Mesenchymal stem cell (in vitro differentiated cells and primary cell): ENCODE data around the gene LRIT1.

Source experiments
- DNase-seq: peaks from one replicate; pipeline ENCODE4 v3.0.0-alpha.2; 2013
- H2AFZ ChIP-seq: one replicate; pipeline ENCODE4 v1.6.1; 2013; ENCODE audit warnings: low read depth, mild to moderate bottlenecking, control low read depth, inconsistent platforms, low read length, moderate library complexity
- H2AK5ac ChIP-seq: 2 replicates; pipeline ENCODE4 v1.6.1; 2013; ENCODE audit warnings: low read length, moderate library complexity, mild to moderate bottlenecking, inconsistent platforms; ENCODE audit not compliant: severe bottlenecking
- H2BK120ac ChIP-seq: one replicate; pipeline ENCODE4 v1.6.1; 2013; ENCODE audit warnings: low read depth, mild to moderate bottlenecking, inconsistent platforms, low read length, moderate library complexity
- H2BK12ac ChIP-seq, 2 experiments: one replicate each; pipeline ENCODE4 v1.6.1; 2013; ENCODE audit warnings: inconsistent platforms in 2 of 2, low read length in 2 of 2, mild to moderate bottlenecking in 2 of 2, moderate library complexity in 2 of 2, control low read depth in 1 of 2
- H2BK15ac ChIP-seq: one replicate; pipeline ENCODE4 v1.6.1; 2013; ENCODE audit warnings: mild to moderate bottlenecking, low read depth, inconsistent platforms; ENCODE audit not compliant: poor library complexity, severe bottlenecking
- H2BK5ac ChIP-seq: 2 replicates; pipeline ENCODE4 v1.6.1; 2013; ENCODE audit warnings: low read depth, mild to moderate bottlenecking, low read length, control low read depth, inconsistent platforms; ENCODE audit not compliant: poor library complexity, severe bottlenecking
- H3K14ac ChIP-seq, 2 experiments: one replicate each; pipeline ENCODE4 v1.6.1; 2013; ENCODE audit warnings: inconsistent platforms in 2 of 2, low read length in 2 of 2, control low read depth in 1 of 2, mild to moderate bottlenecking in 1 of 2, moderate library complexity in 1 of 2
- H3K18ac ChIP-seq, 2 experiments: one replicate each; pipeline ENCODE4 v1.6.1; 2013; ENCODE audit warnings: inconsistent platforms in 2 of 2, low read length in 2 of 2, control low read depth in 1 of 2, low read depth in 1 of 2, mild to moderate bottlenecking in 1 of 2
- H3K23ac ChIP-seq, 2 experiments: one replicate each; pipeline ENCODE4 v1.6.1; 2013; ENCODE audit warnings: inconsistent platforms in 2 of 2, low read length in 2 of 2, mild to moderate bottlenecking in 2 of 2, moderate library complexity in 2 of 2, control low read depth in 1 of 2
- H3K27ac ChIP-seq: 2 replicates; pipeline ENCODE4 v1.5.1; 2013; ENCODE audit warnings: mild to moderate bottlenecking, moderate library complexity, low read length, control low read depth, inconsistent platforms; ENCODE audit not compliant: poor library complexity, severe bottlenecking
- H3K27me3 ChIP-seq, 2 experiments: 2 replicates each; pipeline versions ENCODE4 v1.6.1 to v1.7.0; 2013; ENCODE audit warnings: low read length in 2 of 2, mild to moderate bottlenecking in 2 of 2, moderate library complexity in 2 of 2, control low read depth in 1 of 2, inconsistent platforms in 1 of 2; ENCODE audit not compliant: control insufficient read depth in 1 of 2, insufficient read depth in 1 of 2
- H3K36me3 ChIP-seq, 2 experiments: 2 replicates each; pipeline versions ENCODE4 v1.6.1 to v1.7.0; 2013; ENCODE audit warnings: low read length in 2 of 2, control low read depth in 1 of 2, inconsistent platforms in 1 of 2, low read depth in 1 of 2, mild to moderate bottlenecking in 1 of 2; ENCODE audit not compliant: insufficient read depth in 2 of 2, control insufficient read depth in 1 of 2
- H3K4ac ChIP-seq, 2 experiments: one replicate each; pipeline ENCODE4 v1.6.1; 2013; ENCODE audit warnings: inconsistent platforms in 2 of 2, low read length in 2 of 2, mild to moderate bottlenecking in 2 of 2, moderate library complexity in 2 of 2, control low read depth in 1 of 2, low read depth in 1 of 2
- H3K4me1 ChIP-seq: 2 replicates; pipeline ENCODE4 v1.6.1; 2013; ENCODE audit warnings: low read depth, low read length, control low read depth; ENCODE audit not compliant: control insufficient read depth, insufficient read depth
- H3K4me2 ChIP-seq: 2 replicates; pipeline ENCODE4 v1.6.1; 2013; ENCODE audit warnings: low read length, mild to moderate bottlenecking, inconsistent platforms; ENCODE audit not compliant: poor library complexity, severe bottlenecking
- H3K4me3 ChIP-seq, 2 experiments: 2 replicates each; pipeline versions ENCODE4 v1.5.1 to v1.7.0; 2013; ENCODE audit warnings: low read length in 2 of 2, mild to moderate bottlenecking in 2 of 2, control low read depth in 1 of 2, low read depth in 1 of 2; ENCODE audit not compliant: insufficient read depth in 1 of 2
- H3K79me1 ChIP-seq: replicated peaks from 2 replicates; pipeline ENCODE4 v1.6.1; 2013; ENCODE audit warnings: mild to moderate bottlenecking, control low read depth, low read length, inconsistent platforms; ENCODE audit not compliant: poor library complexity, severe bottlenecking
- H3K9ac ChIP-seq: 2 replicates; pipeline ENCODE4 v1.7.0; 2013; ENCODE audit warnings: mild to moderate bottlenecking, low read length, moderate library complexity
- H3K9me3 ChIP-seq: 2 replicates; pipeline ENCODE4 v1.7.0; 2013; ENCODE audit warnings: mild to moderate bottlenecking, low read length; ENCODE audit not compliant: control insufficient read depth
- H4K8ac ChIP-seq: one replicate; pipeline ENCODE4 v1.6.1; 2013; ENCODE audit warnings: inconsistent platforms, mild to moderate bottlenecking, low read length, moderate library complexity
- H4K91ac ChIP-seq: one replicate; pipeline ENCODE4 v1.6.1; 2013; ENCODE audit warnings: mild to moderate bottlenecking, low read length, inconsistent platforms
- WGBS: methylation state at CpG from one replicate; pipeline ENCODE4 v1.1.7; 2013; ENCODE audit warnings: mixed read lengths; 5-methylcytosine and 5-hydroxymethylcytosine counted together

The LRIT1 gene

DNA sequence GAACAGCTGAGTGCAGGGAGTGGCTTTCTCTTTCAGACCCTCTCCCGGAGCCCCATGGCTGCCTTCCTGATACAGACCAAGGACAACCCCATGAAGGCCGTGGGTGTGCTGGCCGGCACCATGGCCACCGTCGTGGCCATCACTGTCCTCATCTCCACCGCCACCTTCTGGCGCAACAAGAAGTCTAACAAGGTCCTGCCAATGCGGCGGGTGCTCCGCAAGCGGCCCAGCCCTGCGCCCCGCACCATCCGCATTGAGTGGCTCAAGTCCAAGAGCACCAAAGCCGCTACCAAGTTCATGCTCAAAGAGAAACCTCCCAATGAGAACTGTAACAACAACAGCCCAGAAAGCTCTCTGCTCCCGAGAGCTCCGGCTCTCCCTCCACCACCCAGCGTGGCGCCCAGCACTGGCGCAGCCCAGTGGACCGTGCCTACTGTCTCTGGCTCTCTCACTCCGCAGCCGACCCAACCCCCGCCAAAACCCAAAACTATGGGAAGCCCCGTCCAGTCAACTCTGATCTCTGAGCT lies 27.2 kb downstream of the LRIT1 start:
- Histone ChIP-seq H4K91ac (no peak overlapping the region), H3K4me2 (no peak overlapping the region), H2BK5ac (no peak overlapping the region), H2BK12ac (no peak overlapping the region), H3K79me1 (no peaks in the 10 kb centered on the region), H3K9ac (no peak overlapping the region), H3K27ac (no peak overlapping the region), H3K4me3 (no peak overlapping the region), H3K36me3 (no peaks in the 10 kb centered on the region), H3K14ac (no peak overlapping the region), H3K4me1 (no peaks in the 10 kb centered on the region), H3K23ac (no peak overlapping the region), H3K27me3 (peaks cover 0 to 38% of the 10 kb centered on the region in 2 experiments), H2AFZ (no peak overlapping the region), H2BK120ac (no peak overlapping the region), H3K18ac (no peak overlapping the region), H3K9me3 (peaks cover 2% of the 10 kb centered on the region), H2BK15ac (no peak overlapping the region), H4K8ac (no peak overlapping the region), H3K4ac (no peak overlapping the region), H2AK5ac (no peak overlapping the region)
- 92% methylated on average over 25 of the region's 25 CpGs for WGBS
- no peak for DNase-seq

DNA sequence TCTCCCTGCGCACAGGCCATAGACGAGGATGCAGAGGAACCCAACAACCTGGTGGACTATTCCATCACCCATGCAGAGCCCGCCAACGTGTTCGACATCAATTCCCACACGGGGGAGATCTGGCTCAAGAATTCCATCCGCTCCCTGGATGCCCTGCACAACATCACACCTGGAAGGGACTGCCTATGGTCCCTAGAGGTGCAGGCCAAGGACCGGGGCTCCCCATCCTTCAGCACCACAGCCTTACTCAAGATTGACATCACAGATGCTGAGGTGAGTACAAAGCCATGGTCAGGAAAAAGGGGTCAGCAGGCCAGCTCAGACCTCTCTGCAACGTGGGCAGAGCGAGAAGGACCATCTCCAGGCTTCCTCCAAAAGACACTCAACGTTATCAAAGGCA lies 28.3 kb downstream of the LRIT1 start:
- Histone ChIP-seq H3K4ac (no peak overlapping the region), H3K9ac (no peak overlapping the region), H3K23ac (no peak overlapping the region), H2BK15ac (no peak overlapping the region), H2BK120ac (no peak overlapping the region), H3K18ac (no peak overlapping the region), H4K8ac (no peak overlapping the region), H3K4me2 (no peak overlapping the region), H3K36me3 (no peaks in the 10 kb centered on the region), H2AK5ac (no peak overlapping the region), H2BK5ac (no peak overlapping the region), H3K9me3 (no peaks in the 10 kb centered on the region), H2AFZ (no peak overlapping the region), H2BK12ac (no peak overlapping the region), H3K4me3 (no peak overlapping the region), H3K4me1 (no peaks in the 10 kb centered on the region), H4K91ac (no peak overlapping the region), H3K27me3 (peaks cover 0 to 45% of the 10 kb centered on the region in 2 experiments), H3K27ac (no peak overlapping the region), H3K14ac (no peak overlapping the region), H3K79me1 (no peaks in the 10 kb centered on the region)
- no peak for DNase-seq
- WGBS: 86% methylated on average over 11 of the region's 11 CpGs

- H3K4ac ChIP-seq: no peak overlapping the region
- no peak overlapping the region for H4K8ac ChIP-seq
- no peak overlapping the region for H2AFZ ChIP-seq
- no peak overlapping the region for H3K4me2 ChIP-seq
- WGBS: 68% methylated on average over 4 of the region's 5 CpGs
- no peak overlapping the region for H4K91ac ChIP-seq
- H3K23ac ChIP-seq: no peak overlapping the region
- H3K4me1 ChIP-seq: no peaks in the 10 kb centered on the region
- no peaks in the 10 kb centered on the region for H3K79me1 ChIP-seq
- no peak overlapping the region for H3K18ac ChIP-seq
- H2BK15ac ChIP-seq: no peak overlapping the region
- peaks cover 0 to 52% of the 10 kb centered on the region in 2 experiments for H3K27me3 ChIP-seq
- no peak overlapping the region for H2AK5ac ChIP-seq
- no peak overlapping the region for H3K4me3 ChIP-seq
- H2BK120ac ChIP-seq: no peak overlapping the region
- H3K14ac ChIP-seq: no peak overlapping the region
- no peaks in the 10 kb centered on the region for H3K36me3 ChIP-seq
- H3K27ac ChIP-seq: no peak overlapping the region
- H3K9ac ChIP-seq: no peak overlapping the region
- H2BK5ac ChIP-seq: no peak overlapping the region
- no peaks in the 10 kb centered on the region for H3K9me3 ChIP-seq
- DNase-seq: no peak
- H2BK12ac ChIP-seq: no peak overlapping the region
Observed at GRCh38 chr10:84212014-84212413, 29.3 kb downstream of the LRIT1 start.

DNA sequence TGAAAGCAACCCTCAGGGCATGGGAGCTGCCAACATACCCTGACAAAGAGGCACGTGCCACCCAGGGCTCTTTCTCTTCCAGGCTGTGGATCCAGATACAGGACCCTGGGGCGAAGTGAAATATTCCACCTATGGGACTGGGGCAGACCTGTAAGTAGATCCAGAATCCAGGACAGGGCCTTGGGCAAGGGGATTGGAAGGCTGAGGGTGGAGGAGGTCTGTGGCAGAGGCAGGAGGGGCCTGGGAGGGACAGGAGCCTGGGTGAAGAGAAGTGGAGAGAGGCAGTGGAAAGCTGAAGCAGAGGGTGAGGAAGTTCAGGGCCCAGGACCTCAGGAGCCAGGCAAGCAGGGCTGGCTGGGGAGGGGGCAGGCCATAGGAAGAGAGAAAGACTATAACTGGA lies 29.8 kb downstream of the LRIT1 start:
- H2BK15ac ChIP-seq: no peak overlapping the region
- H2BK120ac ChIP-seq: no peak overlapping the region
- DNase-seq: no peak
- WGBS: 78% methylated on average over 2 of the region's 2 CpGs
- no peak overlapping the region for H2AFZ ChIP-seq
- no peak overlapping the region for H3K27ac ChIP-seq
- no peak overlapping the region for H3K14ac ChIP-seq
- H3K27me3 ChIP-seq: peaks cover 0 to 56% of the 10 kb centered on the region in 2 experiments
- H3K4me3 ChIP-seq: no peak overlapping the region
- H4K8ac ChIP-seq: no peak overlapping the region
- H3K36me3 ChIP-seq: no peaks in the 10 kb centered on the region
- H3K4ac ChIP-seq: no peak overlapping the region
- H2BK12ac ChIP-seq: no peak overlapping the region
- H3K79me1 ChIP-seq: no peaks in the 10 kb centered on the region
- no peak overlapping the region for H3K4me2 ChIP-seq
- no peaks in the 10 kb centered on the region for H3K4me1 ChIP-seq
- H3K9me3 ChIP-seq: no peaks in the 10 kb centered on the region
- H3K9ac ChIP-seq: no peak overlapping the region
- no peak overlapping the region for H3K18ac ChIP-seq
- H2AK5ac ChIP-seq: no peak overlapping the region
- H3K23ac ChIP-seq: no peak overlapping the region
- H4K91ac ChIP-seq: no peak overlapping the region
- no peak overlapping the region for H2BK5ac ChIP-seq
